DMS 273 treated with DMSO at 0.1 percent for 48 hours (cell line): ENCODE data around the gene JADE1.

Source experiments
- DNase-seq: peaks from one replicate; lab custom pipeline; 2025; lab: John Stamatoyannopoulos, UW

The JADE1 gene

DNA sequence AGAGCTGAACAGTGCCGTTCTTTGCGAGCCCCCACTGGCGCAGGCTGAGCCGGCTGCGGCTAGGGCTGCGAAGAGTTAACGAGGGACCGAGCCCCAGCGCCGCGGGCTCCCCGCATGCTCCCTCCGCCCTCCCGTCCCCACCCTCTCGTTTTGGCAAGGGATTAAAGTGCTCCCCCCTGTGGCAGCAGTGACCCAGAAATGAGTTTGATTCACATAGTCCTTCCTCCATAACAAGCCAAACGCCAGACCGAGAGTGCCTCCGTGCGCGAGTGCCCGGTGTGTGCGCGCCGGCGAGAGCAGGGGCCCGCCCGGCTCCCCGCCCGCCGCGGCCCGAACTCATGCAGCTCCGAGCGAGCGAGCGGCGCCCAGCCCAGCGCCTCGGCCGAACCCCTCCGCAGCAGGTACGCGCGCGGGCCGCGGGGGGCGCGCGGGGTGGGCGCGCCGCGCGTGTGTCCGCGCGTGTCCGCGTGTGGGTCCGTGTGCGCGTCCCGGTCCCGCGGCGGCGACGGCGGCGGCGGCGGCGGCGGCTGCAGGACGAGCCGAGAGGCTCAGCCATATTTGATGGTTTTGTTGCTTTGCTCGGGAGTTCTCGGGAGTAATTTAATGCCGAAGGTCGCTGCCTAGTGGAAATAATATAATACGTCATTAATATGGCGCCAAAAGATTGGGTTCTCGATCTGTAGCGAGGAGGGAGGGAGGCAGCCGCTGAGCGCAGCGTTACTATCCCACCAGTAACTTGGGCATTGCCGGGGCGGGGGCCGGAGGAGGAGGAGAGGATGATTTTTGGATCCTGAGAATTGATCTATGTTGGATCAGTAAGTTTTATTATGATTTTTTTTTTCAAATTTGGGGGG is at the start of gene JADE1:
JADE1 (plus strand) TSS at position 224 of the 854 bp plus-strand sequence. CDS start 22,059 bp downstream, outside the sequence.
- peak; percentile 74 for DNase-seq

DNA sequence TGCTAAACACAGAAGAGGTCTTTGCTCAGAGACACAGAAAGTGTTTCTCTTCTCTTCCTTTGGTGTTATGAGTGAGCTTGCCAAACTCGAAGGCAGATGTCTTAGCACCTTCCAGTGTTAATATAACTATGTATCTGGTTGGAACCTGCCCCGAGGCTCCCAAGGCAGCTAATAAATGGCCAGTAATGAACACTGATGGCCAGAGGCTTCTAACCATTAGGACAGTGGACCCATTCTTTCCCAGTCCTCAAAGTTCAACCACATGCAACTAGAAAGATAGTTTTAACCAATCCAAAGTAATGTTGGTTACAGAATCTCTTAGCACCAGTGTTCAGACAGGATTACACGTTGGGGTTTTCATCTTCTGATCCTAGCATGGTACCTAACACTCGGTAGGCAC is 42.7 kb upstream of the JADE1 start:
- DNase-seq: no peak

DNA sequence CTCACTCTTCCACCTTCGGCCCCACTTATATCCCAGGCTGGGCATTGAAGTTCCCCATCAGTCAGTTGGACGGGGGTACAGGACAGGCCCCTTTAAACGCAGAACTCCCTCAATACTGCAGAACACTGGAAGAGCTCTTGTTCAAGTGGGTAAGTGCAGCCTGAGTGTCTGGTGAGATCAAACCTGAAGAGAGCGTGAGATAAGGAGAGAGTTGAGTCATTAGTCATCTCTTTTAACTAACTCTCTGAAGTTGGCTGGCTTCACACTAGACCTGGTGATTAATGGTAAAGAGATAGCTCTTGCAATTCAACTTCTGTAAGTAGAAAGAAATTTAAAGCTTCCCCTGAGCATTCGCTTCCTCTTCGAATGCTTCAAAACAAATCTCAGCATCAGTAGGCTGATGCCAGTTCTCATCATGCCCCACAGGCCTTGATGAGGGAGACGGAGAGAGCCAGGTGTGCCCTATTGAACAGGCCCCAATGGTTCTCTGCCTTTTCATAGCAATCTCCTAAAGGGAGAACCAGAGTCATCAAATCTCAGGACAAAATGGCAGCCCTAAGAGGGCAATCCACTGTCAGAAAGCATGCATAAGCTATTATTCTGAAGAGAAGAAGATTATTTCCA is 41.0 kb upstream of the JADE1 start:
- no peak for DNase-seq

GRCh38 chr4:128769011-128769410 is 40.5 kb upstream of the JADE1 start:
- no peak for DNase-seq

DNA sequence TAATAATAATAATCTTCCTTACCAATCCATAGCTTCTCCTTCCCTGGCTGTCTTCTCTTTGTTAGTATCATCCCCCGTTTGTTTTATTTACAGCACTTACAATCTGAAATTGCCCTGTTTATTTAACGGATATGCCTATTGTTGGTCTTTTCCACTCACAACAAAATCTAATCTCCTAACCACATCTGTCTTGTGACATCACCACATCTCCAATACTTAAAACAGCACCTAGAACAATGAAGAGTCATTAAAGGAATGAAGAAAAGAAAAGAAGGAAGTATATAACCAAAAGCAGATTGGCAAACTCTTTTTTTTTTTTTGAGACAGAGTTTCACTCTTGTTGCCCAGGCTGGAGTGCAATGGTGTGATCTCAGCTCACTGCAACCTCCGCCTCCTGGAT is 38.7 kb upstream of the JADE1 start:
- no peak for DNase-seq

GRCh38 chr4:128775477-128775876 is 34.0 kb upstream of the JADE1 start:
- DNase-seq: no peak

GRCh38 chr4:128775916-128776315 is 33.6 kb upstream of the JADE1 start:
- no peak for DNase-seq

- no peak for DNase-seq
Observed at GRCh38 chr4:128776794-128777216, 32.7 kb upstream of the JADE1 start.

DNA sequence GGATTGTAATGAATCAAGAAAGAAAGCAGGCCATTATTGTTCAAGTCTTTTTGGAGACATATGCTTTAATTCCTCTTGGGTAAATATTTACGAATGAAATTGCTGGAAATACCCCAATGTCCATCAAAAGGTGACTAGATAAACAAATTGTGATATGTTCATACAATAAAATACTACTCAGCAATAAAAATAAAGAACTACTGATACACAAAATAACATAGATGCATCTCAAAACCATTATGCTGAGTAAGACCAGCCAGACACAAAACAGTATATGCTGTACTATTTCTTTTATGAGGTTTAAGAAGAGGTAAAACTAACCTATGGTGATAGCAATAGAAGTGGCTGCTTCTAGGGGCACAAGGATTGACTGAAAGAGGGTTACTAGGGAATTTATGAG is 28.8 kb upstream of the JADE1 start:
- DNase-seq: no peak

DNA sequence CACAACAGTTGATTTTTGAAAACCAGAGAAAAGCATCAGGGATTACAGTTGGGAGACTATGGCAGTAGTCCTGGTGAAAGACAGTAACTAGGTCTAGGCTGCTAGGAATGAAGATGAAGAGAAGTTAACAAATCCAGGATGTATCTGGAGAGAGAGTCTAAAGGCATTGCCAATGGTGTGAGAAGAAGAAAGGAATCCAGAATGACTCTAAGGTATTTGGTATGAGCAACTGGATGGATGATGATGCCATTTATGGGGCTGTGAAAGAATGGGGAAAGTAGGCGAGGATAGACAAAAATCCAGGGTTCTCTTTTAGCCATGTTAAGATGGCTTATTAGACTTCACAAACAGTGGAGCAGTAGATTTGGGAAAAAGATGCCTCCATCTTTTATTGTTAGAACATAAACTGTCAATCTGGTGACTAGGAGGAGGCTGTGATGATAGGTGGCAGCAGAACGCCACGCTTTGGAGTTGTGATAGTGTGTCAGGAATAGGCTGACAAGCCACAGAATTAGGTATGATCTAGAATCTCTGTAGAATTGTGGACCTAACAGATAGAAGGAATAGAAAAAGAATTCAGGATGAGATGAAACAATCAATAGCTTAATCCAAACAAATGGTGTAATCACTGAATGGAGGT is 27.3 kb upstream of the JADE1 start:
- no peak for DNase-seq

GRCh38 chr4:128782875-128783614 is 26.5 kb upstream of the JADE1 start:
- DNase-seq: no peak

- no peak for DNase-seq
Observed at GRCh38 chr4:128787509-128788311, 21.8 kb upstream of the JADE1 start.

DNA sequence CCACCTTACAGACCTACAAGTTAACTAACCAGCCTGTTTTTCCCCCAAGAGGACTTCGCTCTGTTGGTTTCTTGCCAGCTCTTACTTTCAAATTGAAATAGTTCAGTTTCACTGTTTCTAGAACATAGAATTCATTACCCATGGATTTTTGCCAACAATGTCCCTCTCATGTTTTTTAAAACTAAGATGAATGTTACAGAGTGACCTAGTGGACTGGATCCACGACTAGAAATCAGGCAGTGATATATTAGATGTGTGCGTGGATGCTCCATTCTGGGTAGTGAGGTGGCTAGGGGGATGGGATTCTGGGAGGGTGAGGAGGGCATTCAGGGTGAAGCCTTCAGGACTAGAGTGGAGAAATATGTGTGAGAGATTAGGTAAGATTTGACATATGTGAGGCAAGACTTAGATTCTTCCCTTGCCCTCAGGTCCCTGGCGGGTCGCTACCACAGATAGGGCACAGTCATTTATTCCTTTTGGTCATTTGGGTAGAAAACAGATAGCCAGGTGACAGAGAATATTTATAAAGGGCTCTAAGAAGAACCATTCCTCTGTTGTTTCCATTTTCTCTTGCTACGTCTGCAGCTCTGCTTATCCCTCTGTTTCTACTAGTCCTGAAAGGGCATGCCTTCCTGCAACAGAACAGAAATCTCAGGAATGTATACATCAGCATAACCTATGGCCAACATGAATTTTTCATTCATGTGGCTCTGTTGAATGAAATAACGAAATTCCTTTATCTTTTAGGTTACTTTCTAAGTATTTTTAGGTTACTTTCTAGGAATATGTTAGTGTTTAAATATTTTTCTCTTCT is 15.4 kb upstream of the JADE1 start:
- DNase-seq: no peak

- DNase-seq: no peak
Observed at GRCh38 chr4:128796934-128797333, 12.6 kb upstream of the JADE1 start.

DNA sequence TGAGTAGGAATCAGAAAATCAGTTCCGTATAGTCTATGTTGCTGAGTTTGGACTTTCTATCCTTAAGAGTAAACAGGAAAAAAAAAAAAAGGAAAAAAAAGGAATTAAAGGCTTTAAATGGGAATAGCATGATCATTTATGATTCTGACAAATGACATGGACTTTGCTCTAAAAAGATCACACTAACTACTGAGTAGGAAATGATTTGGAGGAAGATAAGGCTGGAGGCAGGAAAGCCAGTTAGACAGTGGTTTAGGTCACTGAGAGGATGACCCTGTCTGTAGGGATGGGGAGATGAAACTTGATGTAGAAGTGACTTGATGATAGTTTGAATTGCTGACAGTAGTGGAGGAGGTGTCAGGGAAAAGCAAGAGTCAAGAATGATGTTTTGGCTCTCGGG is 9.2 kb upstream of the JADE1 start:
- no peak for DNase-seq

DNA sequence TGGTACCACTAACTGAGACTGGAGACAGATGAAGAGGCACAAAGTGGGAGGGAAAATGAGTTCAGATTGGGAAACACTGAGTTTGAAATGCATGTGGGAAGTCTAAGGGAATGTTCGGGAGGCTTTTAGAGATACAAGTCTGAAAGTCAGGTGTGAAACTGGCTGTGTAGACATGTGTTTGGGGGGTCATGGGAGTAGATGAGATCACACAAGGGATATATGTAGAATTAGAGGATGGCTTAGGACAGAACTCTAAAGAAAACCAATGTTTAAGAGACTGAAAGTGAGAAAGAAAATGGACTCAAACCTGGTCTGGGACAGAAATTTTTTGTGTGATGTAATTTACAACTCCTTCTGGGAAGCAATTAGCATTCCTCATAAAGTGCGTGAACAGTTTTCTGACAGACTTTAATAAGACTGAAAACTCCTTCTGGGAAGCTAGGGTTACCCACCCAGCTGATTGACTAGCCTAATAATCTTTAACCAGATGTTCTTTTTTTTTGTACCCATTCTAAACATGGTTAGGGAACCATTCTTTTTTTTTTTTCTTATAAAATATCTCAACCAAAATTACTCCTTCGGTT is 8.7 kb upstream of the JADE1 start:
- DNase-seq: no peak

- no peak for DNase-seq
Observed at GRCh38 chr4:128802680-128803628, 6.5 kb upstream of the JADE1 start.

GRCh38 chr4:128803783-128804182 is 5.7 kb upstream of the JADE1 start:
- DNase-seq: no peak

GRCh38 chr4:128810331-128810870 is 901 bp downstream of the JADE1 start:
- DNase-seq: peak; percentile 26
